ENCODE measurements around the gene USP53.
"Not testable (repeated sequence)": the region's sequence is repeated elsewhere in the genome, so short reads cannot be mapped to it uniquely, and the experiment has no call there.

Gene USP53

GRCh38 chr4:119229908-119230687 lies 17.6 kb downstream of the USP53 start:
- DNase-seq (ENCODE audit: low read depth), result no peak

- no peak for DNase-seq (ENCODE audit: low read depth)
Measured at GRCh38 chr4:119231491-119231890, 19.0 kb downstream of the USP53 start.

- no peak for DNase-seq (ENCODE audit: low read depth)
Measured at GRCh38 chr4:119232286-119232685, 19.8 kb downstream of the USP53 start.

- DNase-seq (ENCODE audit: low read depth), result no peak
Measured at GRCh38 chr4:119233191-119233590, 20.7 kb downstream of the USP53 start.

GRCh38 chr4:119233750-119234149 lies 21.2 kb downstream of the USP53 start:
- DNase-seq (ENCODE audit: low read depth), result no peak

- no peak for DNase-seq (ENCODE audit: low read depth)
Measured at GRCh38 chr4:119237201-119237600, 24.7 kb downstream of the USP53 start.

- DNase-seq (ENCODE audit: low read depth), result no peak
Measured at GRCh38 chr4:119237642-119238041, 25.1 kb downstream of the USP53 start.

GRCh38 chr4:119238068-119238722 lies 25.7 kb downstream of the USP53 start:
- DNase-seq (ENCODE audit: low read depth), result no peak

GRCh38 chr4:119240128-119240527 lies 27.6 kb downstream of the USP53 start:
- DNase-seq (ENCODE audit: low read depth), result no peak

- DNase-seq (ENCODE audit: low read depth), result no peak
Measured at GRCh38 chr4:119240568-119240967, 28.1 kb downstream of the USP53 start.

GRCh38 chr4:119242417-119242816 lies 29.9 kb downstream of the USP53 start:
- no peak for DNase-seq (ENCODE audit: low read depth)

- DNase-seq (ENCODE audit: low read depth), result no peak
Measured at GRCh38 chr4:119243868-119244267, 31.4 kb downstream of the USP53 start.

GRCh38 chr4:119244344-119244743 lies 31.8 kb downstream of the USP53 start:
- no peak for DNase-seq (ENCODE audit: low read depth)

GRCh38 chr4:119244832-119245231 lies 32.3 kb downstream of the USP53 start:
- no peak for DNase-seq (ENCODE audit: low read depth)

GRCh38 chr4:119246177-119246733 lies 33.7 kb downstream of the USP53 start:
- DNase-seq (ENCODE audit: low read depth), result no peak

- DNase-seq (ENCODE audit: low read depth), result not testable (repeated sequence)
Measured at GRCh38 chr4:119251037-119251436, 38.5 kb downstream of the USP53 start.

- DNase-seq (ENCODE audit: low read depth), result not testable (repeated sequence)
Measured at GRCh38 chr4:119255223-119255622, 42.7 kb downstream of the USP53 start.

GRCh38 chr4:119260528-119260927 lies 48.0 kb downstream of the USP53 start:
- no peak for DNase-seq (ENCODE audit: low read depth)

GRCh38 chr4:119261986-119262385 lies 49.5 kb downstream of the USP53 start:
- DNase-seq (ENCODE audit: low read depth), result no peak

- DNase-seq (ENCODE audit: low read depth), result no peak
Measured at GRCh38 chr4:119264743-119265142, 52.2 kb downstream of the USP53 start.

- DNase-seq (ENCODE audit: low read depth), result no peak
Measured at GRCh38 chr4:119266153-119266552, 53.6 kb downstream of the USP53 start.

- no peak for DNase-seq (ENCODE audit: low read depth)
Measured at GRCh38 chr4:119268466-119268865, 56.0 kb downstream of the USP53 start.

GRCh38 chr4:119271361-119272085 lies 59.0 kb downstream of the USP53 start:
- DNase-seq (ENCODE audit: low read depth), result no peak

All from activated T-helper 9 cell treated with anti-CD3 and anti-CD28 coated beads, Interleukin-2, amount 50 U/mL, for 16 hours (primary cell).